ENCODE data around the gene SOCS6.

DNA sequence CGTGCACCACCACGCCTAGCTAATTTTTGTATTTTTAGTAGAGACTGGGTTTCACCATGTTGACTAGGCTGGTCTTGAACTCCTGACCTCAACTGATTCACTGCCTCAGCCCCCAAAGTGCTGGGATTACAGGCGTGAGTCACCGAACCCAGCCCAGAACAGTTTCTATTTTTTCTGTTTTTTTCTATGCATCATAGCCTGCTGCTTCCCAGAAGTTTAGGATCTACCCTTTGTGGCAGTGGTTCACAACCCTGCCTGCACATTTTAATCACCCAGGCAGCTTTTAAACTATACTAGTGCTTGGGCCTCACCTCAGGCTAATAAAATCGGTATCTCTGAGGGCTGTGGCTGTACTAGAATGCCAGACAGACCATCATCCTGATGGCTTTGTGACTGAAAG is 39.7 kb upstream of the SOCS6 start:
- TF ChIP-seq, protein P1, sequence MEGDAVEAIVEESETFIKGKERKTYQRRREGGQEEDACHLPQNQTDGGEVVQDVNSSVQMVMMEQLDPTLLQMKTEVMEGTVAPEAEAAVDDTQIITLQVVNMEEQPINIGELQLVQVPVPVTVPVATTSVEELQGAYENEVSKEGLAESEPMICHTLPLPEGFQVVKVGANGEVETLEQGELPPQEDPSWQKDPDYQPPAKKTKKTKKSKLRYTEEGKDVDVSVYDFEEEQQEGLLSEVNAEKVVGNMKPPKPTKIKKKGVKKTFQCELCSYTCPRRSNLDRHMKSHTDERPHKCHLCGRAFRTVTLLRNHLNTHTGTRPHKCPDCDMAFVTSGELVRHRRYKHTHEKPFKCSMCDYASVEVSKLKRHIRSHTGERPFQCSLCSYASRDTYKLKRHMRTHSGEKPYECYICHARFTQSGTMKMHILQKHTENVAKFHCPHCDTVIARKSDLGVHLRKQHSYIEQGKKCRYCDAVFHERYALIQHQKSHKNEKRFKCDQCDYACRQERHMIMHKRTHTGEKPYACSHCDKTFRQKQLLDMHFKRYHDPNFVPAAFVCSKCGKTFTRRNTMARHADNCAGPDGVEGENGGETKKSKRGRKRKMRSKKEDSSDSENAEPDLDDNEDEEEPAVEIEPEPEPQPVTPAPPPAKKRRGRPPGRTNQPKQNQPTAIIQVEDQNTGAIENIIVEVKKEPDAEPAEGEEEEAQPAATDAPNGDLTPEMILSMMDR (IDR thresholded peaks at IDR 0.05; ENCODE audit: poor library complexity): no peak
- TF ChIP-seq EZH2 (IDR thresholded peaks at IDR 0.05; ENCODE audit: borderline replicate concordance): no peak
